GM21786 (cell line): Measurements from ENCODE around the gene PLXNC1.

ENCODE experiments used
- ATAC-seq: cut with Tn5 transposase; IDR thresholded peaks from one replicate; pipeline ENCODE4 v1.9.1; 2021; ENCODE audit not compliant: unreplicated experiment

Gene PLXNC1

DNA sequence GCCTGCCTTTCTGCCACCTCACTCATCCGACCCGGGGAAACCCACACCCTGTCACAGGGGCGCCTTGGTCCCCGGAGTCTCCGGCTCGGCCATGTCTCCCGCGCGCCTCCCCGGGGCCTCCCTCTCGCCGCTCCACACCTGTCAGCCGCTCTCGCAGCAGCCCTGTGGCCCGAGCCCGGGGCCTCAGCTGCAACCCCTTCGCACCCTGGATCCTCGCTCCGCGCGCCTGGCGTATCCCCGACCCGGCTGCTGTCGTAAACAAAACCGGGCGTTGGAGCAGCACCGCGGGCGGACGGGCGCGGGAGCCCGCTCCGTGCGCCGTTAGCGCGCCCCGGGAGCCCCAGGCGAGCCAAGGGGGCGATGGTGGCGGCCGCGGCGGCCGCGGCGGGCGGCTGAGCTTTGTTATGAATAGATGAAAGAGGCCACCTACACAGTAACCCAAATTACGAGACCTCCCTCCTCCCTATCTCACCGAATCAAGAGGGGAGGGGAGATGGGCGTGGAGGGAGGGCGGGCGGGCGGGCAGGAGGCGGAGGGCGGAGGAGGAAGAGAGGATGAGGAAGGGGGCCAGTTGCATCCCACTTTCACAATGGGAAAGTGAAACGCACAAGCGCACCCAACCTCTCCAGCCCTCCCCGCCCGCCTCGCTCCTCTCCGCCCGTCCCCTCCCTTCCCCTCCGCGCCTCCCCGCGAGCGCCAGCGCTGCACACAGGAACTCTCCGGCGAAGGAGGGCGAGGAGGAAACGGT, at the start of gene PLXNC1:
PLXNC1 (plus strand) TSS at position 587 of the 748 bp plus-strand sequence. CDS start 395 bp downstream, outside the sequence.
- peak; percentile 26 for ATAC-seq

DNA sequence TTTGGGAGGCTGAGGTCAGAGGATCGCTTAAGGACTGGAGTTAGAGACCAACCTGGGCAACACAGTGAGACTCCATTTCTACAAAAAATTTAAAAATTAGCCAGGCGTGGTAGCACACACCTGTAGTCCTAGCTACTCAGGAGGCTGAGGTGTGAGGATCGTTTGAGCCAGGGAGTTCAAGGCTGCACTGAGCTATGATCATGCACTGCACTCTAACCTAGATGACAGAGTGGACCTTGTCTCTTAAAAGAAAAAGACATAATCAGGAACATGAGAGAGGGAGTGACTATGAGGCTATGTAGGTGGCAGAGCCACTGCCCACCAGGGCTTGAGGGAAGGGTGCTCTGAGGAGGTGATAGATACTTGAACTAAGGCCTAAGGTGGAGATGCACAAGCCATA, 49.2 kb upstream of the PLXNC1 start:
- no peak for ATAC-seq

GRCh38 chr12:94099632-94100031, 48.7 kb upstream of the PLXNC1 start:
- no peak for ATAC-seq

- no peak for ATAC-seq
These were observed 48.2 kb upstream of the PLXNC1 start for GRCh38 chr12:94100211-94100627.

GRCh38 chr12:94100990-94101737, 47.2 kb upstream of the PLXNC1 start:
- ATAC-seq, result peak; percentile 49

DNA sequence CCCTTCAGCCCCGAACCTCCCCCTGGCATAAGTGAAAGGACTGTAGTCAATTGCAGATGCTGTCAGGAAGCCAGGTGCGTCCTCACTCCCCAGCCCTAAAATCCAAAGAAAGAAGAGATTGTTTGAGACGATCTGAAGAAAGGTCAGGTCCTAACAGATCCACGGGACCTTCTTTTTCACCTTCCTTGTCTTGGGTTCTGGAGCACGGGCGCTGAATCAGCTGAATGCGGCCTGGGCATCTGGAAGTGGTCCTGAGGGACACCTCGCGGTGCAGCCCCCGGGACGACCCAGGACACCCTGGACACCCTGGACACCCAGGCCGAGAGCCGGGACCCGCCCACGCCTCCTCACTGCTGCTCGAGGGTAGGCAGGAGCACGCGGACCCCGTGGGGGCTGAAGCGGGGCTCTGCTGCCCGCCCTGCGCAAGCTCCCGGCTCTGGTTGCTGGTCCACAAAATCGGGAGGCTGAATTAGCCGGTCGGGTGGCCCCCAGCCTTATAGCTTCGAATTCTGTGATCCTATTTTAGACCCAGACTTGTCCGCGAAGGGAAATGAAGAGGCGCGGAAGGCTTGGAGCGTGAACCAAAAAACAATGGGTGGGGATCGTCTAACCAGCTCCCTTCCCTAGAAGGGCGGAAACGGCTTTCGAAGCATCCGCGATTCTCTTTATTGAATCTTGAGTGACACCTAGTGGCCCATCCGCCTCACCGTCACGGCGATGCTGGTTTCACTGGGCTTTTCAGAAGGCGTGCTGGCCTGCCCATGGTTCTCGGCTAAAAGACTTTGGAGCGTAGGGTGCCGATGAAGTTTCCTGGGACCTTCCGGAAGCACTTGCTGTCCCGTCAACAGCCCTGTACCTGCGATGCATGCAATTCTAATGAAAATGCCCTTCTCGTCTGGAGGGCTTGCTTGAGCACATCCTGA, 46.4 kb upstream of the PLXNC1 start:
- peak; percentile 91 for ATAC-seq

DNA sequence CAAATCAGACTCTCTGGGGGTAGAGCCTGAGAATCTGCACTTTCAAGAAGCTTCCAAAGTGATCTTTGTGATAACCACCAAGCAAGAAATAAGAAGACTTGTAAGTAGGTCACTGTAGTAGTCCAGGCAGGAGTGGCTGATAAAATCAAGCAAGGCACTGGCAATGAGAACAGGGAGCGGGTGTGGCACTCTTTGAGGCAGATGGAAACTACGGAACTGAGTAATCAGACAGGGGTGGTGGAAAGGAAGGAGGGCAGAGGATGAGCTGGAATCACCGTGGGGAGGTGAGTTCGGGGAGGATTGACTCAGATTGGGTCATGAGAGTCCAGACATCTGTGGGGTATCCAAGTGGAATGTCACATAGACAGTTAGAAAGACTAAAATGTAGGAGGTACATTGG, 44.4 kb upstream of the PLXNC1 start:
- no peak for ATAC-seq

DNA sequence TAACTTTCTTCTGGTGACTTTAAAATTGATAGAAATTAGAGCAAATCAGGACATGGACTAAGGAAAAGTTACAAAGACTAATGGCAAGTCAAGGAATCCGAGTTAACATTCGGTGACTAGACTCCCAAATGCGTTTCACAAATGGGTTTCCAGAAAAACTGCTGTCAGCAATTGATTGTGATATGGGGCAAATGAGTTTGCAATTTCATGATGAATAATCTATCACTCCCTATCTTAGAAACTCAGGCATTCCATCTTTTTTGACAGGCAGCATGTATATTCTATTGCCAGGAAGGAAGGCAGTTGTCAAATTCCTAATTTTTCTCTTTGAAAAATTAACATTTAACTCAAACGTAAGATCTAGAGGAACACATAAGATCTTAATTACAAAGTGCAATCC, 40.5 kb upstream of the PLXNC1 start:
- ATAC-seq, result no peak

DNA sequence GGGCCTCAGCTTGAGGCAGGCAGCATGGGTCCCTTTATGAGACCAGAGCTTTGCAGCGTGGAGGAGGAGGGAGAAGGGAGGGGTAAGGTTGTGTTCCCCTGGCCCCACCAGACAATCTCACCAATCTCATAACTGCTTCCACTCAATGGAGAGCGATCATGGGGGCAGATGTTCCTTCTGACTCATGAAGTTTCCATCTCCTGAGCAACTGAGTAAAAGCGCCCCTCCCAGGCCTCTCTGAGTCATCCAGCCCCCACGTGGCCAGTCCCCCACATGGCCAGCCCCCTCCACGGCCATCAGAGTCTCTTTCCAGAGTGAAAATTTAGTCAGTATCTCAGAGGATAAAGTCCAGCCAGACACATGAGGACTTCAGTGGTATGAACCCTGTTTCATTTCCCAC, 39.2 kb upstream of the PLXNC1 start:
- no peak for ATAC-seq

GRCh38 chr12:94110258-94110657, 38.1 kb upstream of the PLXNC1 start:
- ATAC-seq, result no peak

- ATAC-seq, result no peak
These were observed 37.1 kb upstream of the PLXNC1 start for GRCh38 chr12:94111302-94111701.

DNA sequence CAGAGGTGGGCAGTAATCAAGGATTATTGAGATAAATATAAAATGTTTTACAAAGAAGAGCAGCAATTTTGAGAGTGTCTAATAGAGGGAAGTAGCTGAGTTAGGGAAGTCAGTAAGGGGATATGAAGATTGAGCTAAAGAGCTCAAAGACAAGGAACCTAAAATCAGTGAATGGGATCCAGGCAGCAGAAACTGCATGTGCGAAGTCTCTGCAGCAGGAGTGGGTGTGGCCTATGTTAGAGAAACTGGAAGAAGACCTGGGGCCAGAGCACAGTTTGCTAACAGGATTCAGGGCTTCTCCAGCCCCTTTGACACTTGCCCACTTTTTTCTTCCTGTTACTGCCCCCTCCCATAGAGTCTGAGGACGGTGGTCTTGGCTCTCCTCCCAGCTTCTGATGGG, 36.3 kb upstream of the PLXNC1 start:
- no peak for ATAC-seq

DNA sequence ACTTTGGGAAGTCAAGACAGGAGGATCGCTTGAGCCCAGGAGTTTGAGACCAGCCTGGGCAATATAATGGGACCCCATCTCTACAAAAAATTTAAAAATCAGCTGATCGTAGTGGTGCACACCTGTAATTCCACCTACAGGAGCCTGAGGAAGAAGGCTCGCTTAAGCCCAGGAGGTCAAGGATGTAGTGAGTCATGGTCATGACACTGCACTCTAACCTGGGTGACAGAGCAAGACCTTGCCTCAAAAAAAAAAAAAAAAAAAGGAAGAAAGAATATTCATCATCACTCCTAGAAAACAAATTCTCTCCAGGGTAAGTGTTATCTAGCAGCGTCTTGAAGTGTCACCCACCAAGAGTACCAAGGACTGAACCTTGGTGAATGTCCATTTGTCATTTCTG, 34.2 kb upstream of the PLXNC1 start:
- ATAC-seq, result no peak

DNA sequence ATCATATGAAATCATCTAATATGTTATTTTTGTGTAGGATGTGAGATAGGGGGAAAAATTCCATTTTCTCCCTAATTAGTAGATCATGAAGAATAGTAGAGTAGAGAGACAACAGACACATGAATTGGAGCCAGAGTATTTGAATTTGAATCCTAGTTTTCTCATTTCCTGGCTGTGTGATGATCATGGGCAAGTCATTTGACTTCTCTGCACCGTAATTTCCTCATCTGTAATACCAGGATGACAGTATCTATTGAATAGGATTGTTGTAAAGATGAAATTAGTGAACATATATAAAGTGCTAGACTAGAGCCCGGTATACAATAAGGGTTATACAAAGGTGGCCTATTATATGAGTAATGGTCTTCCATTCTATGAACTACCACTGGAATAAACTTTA, 32.2 kb upstream of the PLXNC1 start:
- no peak for ATAC-seq

GRCh38 chr12:94121886-94122285, 26.5 kb upstream of the PLXNC1 start:
- no peak for ATAC-seq

DNA sequence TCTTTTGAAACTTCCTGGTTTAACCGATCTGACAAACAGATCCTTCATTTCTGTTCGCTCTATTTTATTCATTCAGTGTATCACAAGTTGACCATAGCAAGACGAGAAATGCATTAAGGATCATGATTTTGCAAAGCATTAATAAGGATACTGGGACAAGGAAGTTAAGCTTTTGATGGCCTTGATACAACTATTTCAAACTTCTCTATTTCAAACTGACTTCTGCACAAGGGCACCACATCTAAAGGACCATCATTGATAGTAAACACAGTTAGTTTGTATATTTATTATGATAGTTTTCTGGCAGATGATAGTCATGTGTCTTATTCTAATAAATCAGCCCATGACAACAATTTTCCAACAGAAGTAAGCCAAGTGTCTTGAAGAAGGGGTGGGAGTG, 25.8 kb upstream of the PLXNC1 start:
- ATAC-seq, result no peak

DNA sequence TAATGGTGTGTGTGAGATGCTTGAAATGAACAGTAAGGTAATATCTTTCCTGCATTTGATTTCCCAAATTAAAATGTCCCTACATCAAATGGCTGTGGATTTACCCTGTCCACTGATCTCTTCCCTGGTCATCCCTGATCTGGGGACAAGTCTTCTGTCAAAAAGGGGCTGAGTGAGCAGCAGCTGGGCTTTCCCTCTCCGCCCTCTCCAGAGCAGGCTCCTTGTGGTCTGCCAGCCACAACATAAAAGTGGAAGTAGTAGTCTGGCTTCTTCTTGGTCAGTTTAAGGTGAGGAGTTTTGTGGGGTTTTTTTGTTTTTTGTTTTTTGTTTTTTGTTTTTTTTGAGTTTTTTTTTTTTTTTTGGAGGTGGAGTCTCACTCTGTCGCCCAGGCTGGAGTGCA, 25.2 kb upstream of the PLXNC1 start:
- no peak for ATAC-seq

DNA sequence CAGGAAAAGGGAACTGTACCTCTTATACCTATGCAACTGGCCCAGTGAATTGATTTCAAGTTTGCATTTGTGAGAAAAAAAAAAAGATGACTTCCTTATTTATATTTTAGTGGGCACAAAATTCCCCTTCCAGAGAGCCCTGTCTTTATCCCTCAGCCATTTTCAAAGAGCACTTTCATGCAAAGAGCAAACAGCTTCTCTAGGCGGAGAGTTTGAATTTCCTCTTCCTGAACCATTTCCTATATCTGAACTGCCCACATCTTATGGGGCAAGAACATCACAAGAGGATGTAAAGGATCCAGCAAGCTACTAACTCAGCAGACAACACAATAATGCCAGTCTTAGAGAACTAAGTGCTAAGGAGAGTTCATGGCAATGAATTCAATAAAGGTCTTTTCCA, 22.3 kb upstream of the PLXNC1 start:
- ATAC-seq, result no peak

GRCh38 chr12:94127239-94128131, 20.9 kb upstream of the PLXNC1 start:
- ATAC-seq, result no peak

- ATAC-seq, result no peak
These were observed 20.1 kb upstream of the PLXNC1 start for GRCh38 chr12:94128280-94128679.
